K562 (cell line): ENCODE results near the gene ZFYVE28. TPM values are rescaled to one million over a fixed set of nuclear protein-coding genes. Genes with fewer than 3 reads are reported as not detected.

ENCODE experiments used
- ATAC-seq: fragments of 200-7000 bp; cut with Tn5 transposase; 3 replicates; pipeline ENCODE4 v1.9.1; 2020; ENCODE audit warnings: moderate library complexity
- BruUV-seq: library from RNA; stranded (reverse); fragments of 400-500 nt; replicated peaks from 2 replicates; lab custom pipeline; 2021; lab: Mats Ljungman, UMichigan
- CTCF ChIA-PET: fragments of 300-600 bp; formaldehyde crosslinking; extraction: SDS; loops from one replicate; lab custom pipeline; 2021; ENCODE audit warnings: low intra/inter-chr PET ratio; lab: Yijun Ruan, JAX
- POLR2A ChIA-PET: fragments of 300-600, 350-650 bp; sonication (Branson Sonifier 250); formaldehyde crosslinking; extraction: SDS; loops from one replicate; lab custom pipeline; 2021; ENCODE audit warnings: antibody characterized with exemption, inconsistent platforms; lab: Yijun Ruan, JAX
- DNase-seq, 4 experiments: peaks; one replicate each; pipeline versions ENCODE4 v3.0.0 to v3.0.0-alpha.2; 2011 to 2018; ENCODE audit warnings: low spot score in 3 of 4, mixed read lengths in 3 of 4; ENCODE audit errors: extremely low read depth in 1 of 4
- FAIRE-seq: peaks from 2 replicates; lab custom pipeline; 2011; peaks lifted over from hg19 to GRCh38; lab: Jason Lieb, UNC
- H2AFZ ChIP-seq: 2 replicates; pipeline ENCODE4 v1.6.0; 2011; ENCODE audit warnings: low read depth, low read length, control low read depth, inconsistent platforms
- H3K27ac ChIP-seq: fragments of 200-600 bp; 3 replicates; pipeline ENCODE4 v1.8.0; 2011; ENCODE audit warnings: low read depth, mild to moderate bottlenecking, control low read depth, inconsistent platforms, low read length, moderate library complexity, mixed read lengths; ENCODE audit errors: extremely low read depth
- H3K27me3 ChIP-seq, 2 experiments: fragments of 300-600 bp in 1 of 2; 2 replicates in 1 of 2; 3 replicates in 1 of 2; pipeline versions ENCODE4 v1.6.0 to v1.8.0; 2011; ENCODE audit warnings: inconsistent platforms in 2 of 2, low read length in 2 of 2, mild to moderate bottlenecking in 1 of 2, mixed read lengths in 1 of 2, moderate library complexity in 1 of 2; ENCODE audit not compliant: control insufficient read depth in 2 of 2, insufficient read depth in 2 of 2
- H3K36me3 ChIP-seq: fragments of 300-600 bp; 3 replicates; pipeline ENCODE4 v1.8.0; 2011; ENCODE audit warnings: mild to moderate bottlenecking, low read length, inconsistent platforms; ENCODE audit not compliant: control insufficient read depth, insufficient read depth
- H3K4me1 ChIP-seq, 2 experiments: fragments of 200-600 bp in 1 of 2; replicated peaks in 1 of 2; 2 replicates in 1 of 2; 3 replicates in 1 of 2; pipeline versions ENCODE4 v1.5.1 to v1.8.0; 2011; ENCODE audit warnings: inconsistent platforms in 2 of 2, low read length in 2 of 2, mild to moderate bottlenecking in 1 of 2, mixed read lengths in 1 of 2, moderate library complexity in 1 of 2; ENCODE audit not compliant: control insufficient read depth in 2 of 2, insufficient read depth in 2 of 2
- H3K4me2 ChIP-seq: 2 replicates; pipeline ENCODE4 v1.6.1; 2011; ENCODE audit warnings: low read length, control low read depth, inconsistent platforms, mixed read lengths; ENCODE audit not compliant: insufficient read depth
- H3K4me3 ChIP-seq: fragments of 200-600 bp; sonication (generic), shearing (Covaris generic); 2 replicates; pipeline ENCODE4 v1.5.1; 2016; ENCODE audit warnings: control low read depth, inconsistent platforms
- H3K79me2 ChIP-seq: fragments of 200-600 bp; 3 replicates; pipeline ENCODE4 v1.8.0; 2011; ENCODE audit warnings: low read length, inconsistent platforms; ENCODE audit not compliant: control insufficient read depth, insufficient read depth
- H3K9ac ChIP-seq, 2 experiments: 2 replicates each; pipeline versions ENCODE4 v1.6.0 to v1.6.1; 2011; ENCODE audit warnings: low read depth in 2 of 2, low read length in 2 of 2, control low read depth in 1 of 2, inconsistent platforms in 1 of 2, mild to moderate bottlenecking in 1 of 2, mixed read lengths in 1 of 2; ENCODE audit not compliant: insufficient read depth in 1 of 2
- H3K9me1 ChIP-seq: one replicate; pipeline ENCODE4 v1.6.0; 2011; ENCODE audit warnings: inconsistent platforms, mild to moderate bottlenecking, low read length, moderate library complexity; ENCODE audit not compliant: control insufficient read depth, insufficient read depth
- H3K9me3 ChIP-seq: replicated peaks from 2 replicates; pipeline ENCODE4 v1.5.1; 2011; ENCODE audit warnings: low read depth, low read length, inconsistent platforms; ENCODE audit not compliant: control insufficient read depth, insufficient read depth
- H4K20me1 ChIP-seq: replicated peaks from 2 replicates; pipeline ENCODE4 v1.6.1; 2011; ENCODE audit warnings: low read length, inconsistent platforms, mixed read lengths; ENCODE audit not compliant: control insufficient read depth, insufficient read depth
- POLR2G ChIP-seq: fragments of 200-400 bp; formaldehyde crosslinking; IDR thresholded peaks from 2 replicates; pipeline ENCODE4 v1.6.1; 2017; ENCODE audit warnings: low read depth, mild to moderate bottlenecking, antibody characterized with exemption, low read length, moderate library complexity
- ZNF347 ChIP-seq: fragments of 450-650 bp; formaldehyde crosslinking; IDR thresholded peaks from 2 replicates; pipeline ENCODE4 v1.4.0; 2020; ENCODE audit warnings: low read depth, mild to moderate bottlenecking, moderate library complexity
- WGBS: fragments of 100-300 bp; shearing (Covaris generic); methylation state at CpG from one replicate; pipeline ENCODE4 v1.1.6; 2016; ENCODE audit warnings: low coverage, mixed read lengths; ENCODE audit not compliant: insufficient coverage; ENCODE audit errors: missing lambda C conversion rate; 5-methylcytosine and 5-hydroxymethylcytosine counted together
- in situ Hi-C: fragments of 300-500 bp; cut with MboI; formaldehyde crosslinking; loops from 4 replicates; pipeline ENCODE4 v1.15.0; 2018; ENCODE audit warnings: inconsistent platforms, mixed read lengths
- intact Hi-C: fragments of 100-400 bp; cut with micrococcal nuclease; formaldehyde crosslinking; loops from 2 replicates; pipeline ENCODE4 v1.14.2; 2022
- polyA plus RNA-seq, 8 experiments: library from polyadenylated mRNA; depleted of rRNA in 4 of 8; stranded (reverse) in 5 of 8; unstranded in 3 of 8; fragments of >200 nt; fragmentation: Nextera tagmentation in 2 of 8; fragmentation: Illumina TruSeq in 1 of 8; extraction: Ambion mirVana in 2 of 8; extraction: Trizol in 1 of 8; gene quantifications; 2 replicates each; pipeline versions ENCODE4 v1.2.1 to v1.2.3, GENCODE V29; 2011 to 2014; ENCODE audit warnings: inconsistent platforms in 1 of 8, missing spikeins in 1 of 8
- total RNA-seq, 7 experiments: library from RNA; depleted of rRNA in 6 of 7; stranded (reverse); fragments of >200 nt in 6 of 7; fragmentation: Illumina TruSeq in 2 of 7; extraction: Trizol in 2 of 7; gene quantifications; 2 replicates each; pipeline versions ENCODE4 v1.2.1 to v1.2.3, GENCODE V29; 2011 to 2021; ENCODE audit warnings: low replicate concordance in 1 of 7

ZFYVE28 gene
- total and polyA plus RNA-seq, 9 of the 15 experiments (the other 6 are each of a cell fraction or from before 2014, with no cell fraction given), result 1.3 to 24.8 (median 8.9) TPM

GRCh38 chr4:2251795-2252529, 166.5 kb downstream of the ZFYVE28 start:
- H3K9ac ChIP-seq, result peak overlapping the region in 1 of 2 experiments; percentile 71; a peak in 1 of 4 replicates
- H3K36me3 ChIP-seq, result no peaks in the 10 kb centered on the region
- no peak overlapping the region for H3K4me2 ChIP-seq
- TF ChIP-seq POLR2G (peak; percentile 32), ZNF347 (CRISPR knock-in tag) (no peak)
- H3K9me1 ChIP-seq, result no peaks in the 10 kb centered on the region
- no peak for FAIRE-seq
- no peak overlapping the region for H2AFZ ChIP-seq
- no peaks in the 10 kb centered on the region for H3K27me3 ChIP-seq
- H3K4me1 ChIP-seq, result peaks cover 0 to 75% of the 10 kb centered on the region in 2 experiments; a peak in 2 of 5 replicates
- in situ Hi-C loops (no loop called here), intact Hi-C loops (no loop called here)
- no peak for DNase-seq
- H3K4me3 ChIP-seq, result no peak overlapping the region
- H3K79me2 ChIP-seq, result no peaks in the 10 kb centered on the region
- no peaks in the 10 kb centered on the region for H3K9me3 ChIP-seq
- CTCF ChIA-PET, result no interaction called here
- WGBS, result 71% methylated on average over 12 of the region's 16 CpGs
- POLR2A ChIA-PET, result interaction anchor here (0.6 kb wide), 1 partner anchor 10 kb away, joined by 5 read pairs; the partner anchor contains the start of genes HAUS3 and POLN
- no peak for ATAC-seq
- no peaks in the 10 kb centered on the region; the same call in 1 of the 2 replicates for H4K20me1 ChIP-seq
- H3K27ac ChIP-seq, result no peak overlapping the region
- BruUV-seq, result no TSS peak
